ENCODE data around the gene FIGLA. TPM values are rescaled to one million over a fixed set of nuclear protein-coding genes. Genes with fewer than 3 reads are reported as not detected.

FIGLA gene
- total RNA-seq, 1 donor from 2014 or later = not detected

DNA sequence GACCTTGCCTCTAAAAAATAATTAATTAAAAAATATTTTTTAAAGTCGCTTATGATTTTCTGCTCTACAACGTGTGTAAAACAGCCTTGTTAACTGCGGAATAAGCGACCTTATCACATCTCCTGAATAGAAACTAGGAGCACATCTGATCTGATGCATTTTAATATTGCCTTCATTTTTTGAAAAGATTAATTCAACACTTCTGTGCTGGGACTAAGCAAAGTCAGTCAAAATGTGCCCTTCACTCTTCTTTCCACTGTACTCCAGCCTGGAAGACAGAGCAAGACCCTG, 17.3 kb upstream of the FIGLA start:
- no peak for DNase-seq (ENCODE audit: low spot score in 2 of 2, unreplicated experiment in 2 of 2)
- H3K9me3 Mint-ChIP-seq = no peaks in the 10 kb centered on the region
- TF ChIP-seq, protein P1, sequence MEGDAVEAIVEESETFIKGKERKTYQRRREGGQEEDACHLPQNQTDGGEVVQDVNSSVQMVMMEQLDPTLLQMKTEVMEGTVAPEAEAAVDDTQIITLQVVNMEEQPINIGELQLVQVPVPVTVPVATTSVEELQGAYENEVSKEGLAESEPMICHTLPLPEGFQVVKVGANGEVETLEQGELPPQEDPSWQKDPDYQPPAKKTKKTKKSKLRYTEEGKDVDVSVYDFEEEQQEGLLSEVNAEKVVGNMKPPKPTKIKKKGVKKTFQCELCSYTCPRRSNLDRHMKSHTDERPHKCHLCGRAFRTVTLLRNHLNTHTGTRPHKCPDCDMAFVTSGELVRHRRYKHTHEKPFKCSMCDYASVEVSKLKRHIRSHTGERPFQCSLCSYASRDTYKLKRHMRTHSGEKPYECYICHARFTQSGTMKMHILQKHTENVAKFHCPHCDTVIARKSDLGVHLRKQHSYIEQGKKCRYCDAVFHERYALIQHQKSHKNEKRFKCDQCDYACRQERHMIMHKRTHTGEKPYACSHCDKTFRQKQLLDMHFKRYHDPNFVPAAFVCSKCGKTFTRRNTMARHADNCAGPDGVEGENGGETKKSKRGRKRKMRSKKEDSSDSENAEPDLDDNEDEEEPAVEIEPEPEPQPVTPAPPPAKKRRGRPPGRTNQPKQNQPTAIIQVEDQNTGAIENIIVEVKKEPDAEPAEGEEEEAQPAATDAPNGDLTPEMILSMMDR (IDR thresholded peaks at IDR 0.05; ENCODE audit: unreplicated experiment) = no peak
- peaks cover 70% of the 10 kb centered on the region for H3K27me3 Mint-ChIP-seq (ENCODE audit: low read depth)
- no peak overlapping the region for H3K4me3 Mint-ChIP-seq
- no peaks in the 10 kb centered on the region for H3K4me1 Mint-ChIP-seq
- H3K36me3 Mint-ChIP-seq = no peaks in the 10 kb centered on the region
- H3K27ac Mint-ChIP-seq = no peak overlapping the region

DNA sequence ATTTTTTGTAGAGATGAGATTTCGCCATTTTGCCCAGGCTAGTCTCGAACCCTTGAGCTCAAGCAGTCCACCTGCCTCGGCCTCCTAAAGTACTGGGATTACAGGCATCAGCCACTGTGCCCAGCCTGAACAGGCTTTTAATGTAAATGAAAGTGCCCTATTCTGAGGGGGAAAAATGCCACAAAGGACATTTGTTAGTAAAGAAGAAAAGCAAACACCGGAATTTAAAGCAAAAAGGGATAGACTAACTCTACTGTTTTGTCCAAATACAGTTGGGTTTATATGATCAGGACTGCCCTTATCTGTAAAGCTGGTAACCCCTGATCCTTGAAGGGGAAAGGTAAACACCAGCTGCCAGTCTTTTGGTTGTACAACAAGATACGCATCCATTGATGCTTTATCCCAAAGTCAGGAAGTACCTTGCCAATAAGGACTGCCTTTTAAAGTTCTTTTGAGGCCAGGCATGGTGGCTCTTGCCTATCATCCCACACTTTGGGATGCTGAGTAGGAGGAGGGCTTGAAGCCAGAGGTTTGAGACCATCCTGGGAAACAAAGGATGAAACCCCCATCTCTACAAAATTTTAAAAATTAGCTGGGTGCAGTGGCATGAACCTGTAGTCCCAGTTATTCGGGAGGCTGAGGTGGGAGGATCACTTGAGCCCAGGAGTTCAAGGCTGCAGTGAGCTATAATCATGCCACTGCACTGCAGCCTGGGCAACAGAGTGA, 16.8 kb upstream of the FIGLA start:
- H3K27ac Mint-ChIP-seq = no peak overlapping the region
- H3K27me3 Mint-ChIP-seq (ENCODE audit: low read depth) = peaks cover 70% of the 10 kb centered on the region
- H3K36me3 Mint-ChIP-seq = no peaks in the 10 kb centered on the region
- no peaks in the 10 kb centered on the region for H3K4me1 Mint-ChIP-seq
- H3K9me3 Mint-ChIP-seq = no peaks in the 10 kb centered on the region
- DNase-seq (ENCODE audit: low spot score in 2 of 2, unreplicated experiment in 2 of 2) = no peak
- no peak overlapping the region for H3K4me3 Mint-ChIP-seq
- TF ChIP-seq, protein P1 (IDR thresholded peaks at IDR 0.05; ENCODE audit: unreplicated experiment) = no peak

DNA sequence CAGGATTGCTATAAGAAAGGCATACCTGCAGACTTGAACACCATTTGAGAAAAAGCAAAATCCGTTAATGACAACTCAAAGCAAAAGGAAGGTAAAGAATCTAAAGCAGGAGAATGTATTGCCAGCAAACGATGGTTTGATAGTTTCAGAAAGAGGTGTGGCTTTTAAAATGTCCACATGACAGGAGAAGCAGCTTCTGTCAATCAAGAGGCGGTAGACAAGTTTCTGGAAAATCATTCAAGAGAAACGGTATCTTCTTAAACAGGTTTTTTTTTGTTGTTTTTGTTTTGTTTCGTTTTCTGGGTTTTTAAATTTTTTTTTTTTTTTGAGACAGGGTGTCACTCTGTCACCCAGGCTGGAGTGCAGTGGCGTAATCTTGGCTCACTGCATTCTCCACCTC, 16.2 kb upstream of the FIGLA start:
- Mint-ChIP-seq H3K4me1 (no peaks in the 10 kb centered on the region), H3K27me3 (ENCODE audit: low read depth) (peaks cover 71% of the 10 kb centered on the region), H3K27ac (no peak overlapping the region), H3K9me3 (no peaks in the 10 kb centered on the region), H3K4me3 (no peak overlapping the region), H3K36me3 (no peaks in the 10 kb centered on the region)
- no peak for DNase-seq (ENCODE audit: low spot score in 2 of 2, unreplicated experiment in 2 of 2)
- TF ChIP-seq, protein P1 (IDR thresholded peaks at IDR 0.05; ENCODE audit: unreplicated experiment) = no peak

DNA sequence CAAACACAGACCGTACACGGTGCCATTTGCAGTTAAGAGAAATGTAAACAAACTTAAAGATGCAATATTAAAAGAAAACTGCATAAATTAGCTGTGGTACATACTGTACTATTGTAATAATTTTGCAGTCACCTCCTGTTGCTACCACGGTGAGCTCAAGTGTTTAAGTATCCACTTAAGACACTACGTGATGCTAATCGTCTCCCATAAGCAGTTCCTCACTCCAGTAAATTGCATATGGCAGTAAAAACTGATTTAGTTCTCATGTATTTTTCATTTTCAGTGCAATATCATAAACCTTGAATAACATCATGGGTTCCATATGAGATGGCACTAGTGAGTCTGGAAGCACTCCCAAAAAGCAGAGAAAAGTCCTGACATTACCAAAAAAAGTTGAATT, 15.6 kb upstream of the FIGLA start:
- no peaks in the 10 kb centered on the region for H3K4me1 Mint-ChIP-seq
- TF ChIP-seq, protein P1 (IDR thresholded peaks at IDR 0.05; ENCODE audit: unreplicated experiment) = no peak
- DNase-seq (ENCODE audit: low spot score in 2 of 2, unreplicated experiment in 2 of 2) = no peak

DNA sequence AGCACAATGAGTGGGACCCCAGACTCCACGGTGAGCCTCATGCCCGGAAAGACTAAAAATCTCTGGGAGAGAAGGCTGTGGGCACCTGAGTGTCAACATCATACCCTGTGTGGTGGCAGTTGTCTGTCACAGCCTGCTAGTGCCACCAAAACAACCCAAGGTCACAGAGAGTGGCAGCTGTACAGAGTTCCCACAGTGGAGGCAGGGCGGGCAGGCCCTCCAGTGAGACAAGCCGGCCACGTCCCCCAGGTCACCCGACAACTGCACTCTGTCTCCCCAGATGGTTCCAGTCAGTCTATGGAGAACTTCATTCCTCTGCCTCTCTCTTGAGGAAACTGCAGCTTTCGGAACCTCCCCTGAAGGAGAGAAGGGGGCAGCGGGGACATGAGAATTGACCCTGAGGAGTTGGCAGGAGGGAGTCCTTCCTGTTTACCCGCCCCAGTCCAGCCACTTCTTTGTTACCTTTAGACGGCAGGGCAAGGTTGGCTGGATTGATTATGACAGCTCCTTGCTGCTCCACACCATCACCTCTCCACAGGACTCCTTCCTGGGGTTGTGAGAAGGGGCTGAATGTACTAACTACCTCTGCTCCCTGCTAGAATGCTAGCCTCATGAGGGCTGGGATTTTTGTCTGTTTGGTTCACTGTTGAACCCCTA, 11.3 kb upstream of the FIGLA start:
- H3K27me3 Mint-ChIP-seq (ENCODE audit: low read depth) = peaks cover 81% of the 10 kb centered on the region

More for the DNA sequence above, 15.6 kb upstream of the FIGLA start:
- Mint-ChIP-seq H3K27me3 (ENCODE audit: low read depth) (peaks cover 72% of the 10 kb centered on the region), H3K27ac (no peak overlapping the region), H3K4me3 (no peak overlapping the region), H3K36me3 (no peaks in the 10 kb centered on the region), H3K9me3 (no peaks in the 10 kb centered on the region)

More for the DNA sequence above, 11.3 kb upstream of the FIGLA start:
- no peak for DNase-seq (ENCODE audit: low spot score in 2 of 2, unreplicated experiment in 2 of 2)
- no peaks in the 10 kb centered on the region for H3K36me3 Mint-ChIP-seq
- H3K4me1 Mint-ChIP-seq = no peaks in the 10 kb centered on the region
- no peak overlapping the region for H3K4me3 Mint-ChIP-seq
- H3K27ac Mint-ChIP-seq = no peak overlapping the region
- TF ChIP-seq, protein P1 (IDR thresholded peaks at IDR 0.05; ENCODE audit: unreplicated experiment) = no peak
- H3K9me3 Mint-ChIP-seq = peaks cover 14% of the 10 kb centered on the region

Data from mesothelial cell of epicardium (in vitro differentiated cells).